Mucosa of rectum (tissue), 2 donors: ENCODE measurements around the gene GNGT1.

Experiments used
- H3K27ac ChIP-seq, 2 donors: one replicate each; pipeline ENCODE4 v1.7.0; 2013; ENCODE audit warnings: inconsistent platforms in 2 of 2, low read depth in 2 of 2, low read length in 2 of 2
- H3K27me3 ChIP-seq, 2 donors: one replicate each; pipeline ENCODE4 v1.7.0; 2013; ENCODE audit warnings: low read length in 2 of 2; ENCODE audit not compliant: control insufficient read depth in 2 of 2, insufficient read depth in 2 of 2
- H3K36me3 ChIP-seq, 2 donors: one replicate each; pipeline ENCODE4 v1.7.0; 2013; ENCODE audit warnings: low read length in 2 of 2; ENCODE audit not compliant: control insufficient read depth in 2 of 2, insufficient read depth in 2 of 2
- H3K4me1 ChIP-seq, 2 donors: one replicate each; pipeline ENCODE4 v1.7.0; 2013; ENCODE audit warnings: low read length in 2 of 2, mild to moderate bottlenecking in 1 of 2; ENCODE audit not compliant: control insufficient read depth in 2 of 2, insufficient read depth in 2 of 2
- H3K4me3 ChIP-seq, 2 donors: one replicate each; pipeline ENCODE4 v1.7.0; 2013; ENCODE audit warnings: low read length in 2 of 2
- H3K9ac ChIP-seq, 2 donors: one replicate each; pipeline ENCODE4 v1.7.0; 2013; ENCODE audit warnings: low read length in 2 of 2, low read depth in 1 of 2, mild to moderate bottlenecking in 1 of 2
- H3K9me3 ChIP-seq, 2 donors: one replicate each; pipeline ENCODE4 v1.7.0; 2013; ENCODE audit warnings: low read length in 2 of 2; ENCODE audit not compliant: control insufficient read depth in 2 of 2
- donor health status: healthy.
- donor health status: Normal muscosa, but diverticular disease.

The GNGT1 gene

DNA sequence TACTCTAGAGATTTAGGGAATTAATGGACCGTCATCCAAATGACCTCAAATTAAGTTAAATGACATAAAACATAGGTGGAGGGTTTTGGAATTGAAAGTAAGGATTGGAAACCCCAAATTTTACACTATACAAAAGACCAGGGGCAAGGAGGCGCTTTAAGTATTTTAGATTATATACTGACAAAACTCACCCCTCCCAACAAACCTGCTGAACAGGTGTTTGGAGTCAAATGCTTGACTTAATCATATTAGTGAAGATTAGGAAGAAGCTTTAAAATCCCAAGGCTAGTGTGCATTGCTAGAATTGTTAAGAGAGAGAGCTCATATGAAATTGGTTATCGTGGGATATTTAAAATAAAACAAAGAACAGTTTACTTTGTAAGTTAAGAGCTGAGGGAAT is at the start of gene GNGT1:
Gene GNGT1 (plus strand): TSS at position 301 of the 400 bp plus-strand sequence. CDS start 180 bp downstream, outside the sequence.
- Histone ChIP-seq H3K36me3 (no peaks in the 10 kb centered on the region), H3K9me3 (no peaks in the 10 kb centered on the region), H3K27me3 (no peaks in the 10 kb centered on the region), H3K27ac (no peak within 1 kb of the TSS), H3K4me1 (no peaks in the 10 kb centered on the region), H3K4me3 (no peak within 1 kb of the TSS), H3K9ac (no peak within 1 kb of the TSS)

DNA sequence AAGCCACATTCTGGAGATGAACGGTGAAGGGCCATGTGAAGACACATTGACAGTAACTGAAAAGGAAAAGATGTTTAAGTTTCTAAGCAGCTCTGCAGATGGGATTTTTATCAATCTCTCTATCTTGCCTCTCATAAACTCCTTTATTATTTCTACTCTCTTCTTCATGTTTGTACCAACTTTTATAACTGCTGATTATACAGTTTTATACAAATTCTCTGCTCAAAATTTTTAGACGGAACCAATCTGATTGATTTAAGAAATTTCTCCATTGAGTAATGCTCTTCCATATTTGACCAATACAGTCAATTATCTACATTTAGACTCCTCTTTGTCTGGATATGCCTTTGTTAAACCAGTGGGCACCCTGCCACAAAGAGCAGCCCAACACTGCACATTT is 47.5 kb upstream of the GNGT1 start:
- H3K4me3 ChIP-seq: no peak overlapping the region
- H3K36me3 ChIP-seq: no peaks in the 10 kb centered on the region
- H3K9ac ChIP-seq: no peak overlapping the region
- no peaks in the 10 kb centered on the region for H3K4me1 ChIP-seq
- H3K27me3 ChIP-seq: no peaks in the 10 kb centered on the region
- H3K9me3 ChIP-seq: no peaks in the 10 kb centered on the region
- H3K27ac ChIP-seq: no peak overlapping the region

DNA sequence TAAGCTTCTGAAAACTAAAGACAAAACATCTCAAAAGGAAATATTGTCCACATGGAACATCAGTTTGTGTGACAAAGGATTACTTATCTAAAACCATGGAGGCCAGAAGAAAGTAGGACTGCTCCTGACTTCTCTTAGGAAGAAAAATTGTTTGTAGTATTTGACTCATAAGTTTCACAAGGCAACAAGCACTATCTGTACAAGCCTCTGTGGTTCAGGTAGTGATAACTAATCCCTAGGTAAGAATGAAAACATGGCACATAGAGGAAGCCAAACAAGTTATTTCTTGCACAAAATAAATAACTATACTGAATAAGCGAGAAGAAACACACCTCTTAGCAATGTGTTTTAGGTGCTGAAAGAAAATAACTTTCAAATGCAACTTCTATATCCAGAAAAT is 46.1 kb upstream of the GNGT1 start:
- Histone ChIP-seq H3K27ac (no peak overlapping the region), H3K9me3 (no peaks in the 10 kb centered on the region), H3K27me3 (no peaks in the 10 kb centered on the region), H3K4me3 (no peak overlapping the region), H3K4me1 (no peaks in the 10 kb centered on the region), H3K36me3 (no peaks in the 10 kb centered on the region), H3K9ac (no peak overlapping the region)

DNA sequence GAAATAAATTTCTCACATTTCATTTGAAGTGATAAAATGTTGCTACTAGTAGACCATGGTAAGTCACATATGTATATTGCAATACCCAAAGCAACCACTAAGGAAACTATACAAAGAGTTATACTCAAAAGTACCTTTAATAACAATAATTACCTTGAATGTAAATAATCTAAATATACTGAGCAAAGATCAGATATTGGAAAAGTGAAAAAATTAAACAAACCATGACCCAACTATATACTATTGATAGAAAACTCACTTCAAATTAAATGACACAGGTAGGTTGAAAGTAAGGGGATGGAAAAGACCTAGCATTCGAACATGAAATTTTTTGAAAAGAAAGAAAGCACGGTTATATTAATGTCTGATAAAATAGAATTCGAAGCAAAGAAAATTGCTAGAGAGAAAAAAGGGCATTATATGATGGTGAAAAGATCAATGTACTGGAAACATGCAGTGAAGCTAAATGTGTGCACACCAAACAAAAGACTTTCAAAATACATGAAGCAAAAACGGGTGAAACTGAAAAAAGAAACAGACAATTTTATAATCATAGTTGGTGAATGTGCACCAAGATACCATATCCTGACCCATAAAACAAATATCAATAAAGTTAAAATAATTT is 44.9 kb upstream of the GNGT1 start:
- H3K4me1 ChIP-seq: no peaks in the 10 kb centered on the region
- no peak overlapping the region for H3K4me3 ChIP-seq
- H3K9ac ChIP-seq: no peak overlapping the region
- H3K9me3 ChIP-seq: no peaks in the 10 kb centered on the region
- H3K27me3 ChIP-seq: no peaks in the 10 kb centered on the region
- no peaks in the 10 kb centered on the region for H3K36me3 ChIP-seq
- no peak overlapping the region for H3K27ac ChIP-seq

DNA sequence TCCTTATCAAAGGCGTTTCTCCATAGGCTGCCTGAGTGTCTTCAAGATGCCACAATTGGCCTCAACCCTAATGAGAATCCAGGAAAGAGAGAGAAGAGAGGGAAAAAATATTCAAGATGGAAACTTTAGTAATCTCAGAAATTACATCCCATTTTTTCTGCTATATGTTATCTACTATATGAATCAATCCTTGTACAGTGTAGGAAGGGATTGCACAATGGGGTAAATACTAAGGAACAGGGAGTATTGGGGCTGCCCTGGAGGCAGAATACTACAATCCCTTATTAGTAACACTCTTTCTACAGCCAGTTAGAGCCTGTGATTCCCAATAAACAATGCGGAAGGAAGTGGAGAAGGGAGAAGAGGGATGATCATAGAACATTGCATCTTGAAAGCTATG is 43.7 kb upstream of the GNGT1 start:
- H3K27ac ChIP-seq: no peak overlapping the region
- H3K4me1 ChIP-seq: no peaks in the 10 kb centered on the region
- no peaks in the 10 kb centered on the region for H3K36me3 ChIP-seq
- no peaks in the 10 kb centered on the region for H3K27me3 ChIP-seq
- no peak overlapping the region for H3K9ac ChIP-seq
- no peak overlapping the region for H3K4me3 ChIP-seq
- no peaks in the 10 kb centered on the region for H3K9me3 ChIP-seq

DNA sequence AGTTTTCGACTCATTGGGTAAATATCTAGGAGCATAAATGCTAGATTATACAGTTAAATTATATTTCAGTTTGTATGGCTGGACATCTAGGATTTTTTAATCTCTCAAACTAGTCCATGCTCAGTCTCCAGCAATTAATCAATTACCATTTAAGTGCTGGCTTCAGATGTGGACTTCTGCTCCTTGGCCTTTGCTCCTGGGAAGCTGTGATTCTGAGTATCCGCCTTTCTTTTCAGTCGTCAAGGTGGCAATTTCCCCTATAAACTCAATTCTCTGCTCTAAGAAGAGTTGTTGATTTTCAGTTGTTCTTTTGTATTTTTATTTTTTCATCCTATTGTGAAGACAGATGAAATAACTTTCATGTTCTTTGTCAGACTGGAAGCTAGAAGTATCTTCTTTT is 39.5 kb upstream of the GNGT1 start:
- Histone ChIP-seq H3K9ac (no peak overlapping the region), H3K4me1 (no peaks in the 10 kb centered on the region), H3K4me3 (no peak overlapping the region), H3K27me3 (no peaks in the 10 kb centered on the region), H3K27ac (no peak overlapping the region), H3K9me3 (no peaks in the 10 kb centered on the region), H3K36me3 (no peaks in the 10 kb centered on the region)

DNA sequence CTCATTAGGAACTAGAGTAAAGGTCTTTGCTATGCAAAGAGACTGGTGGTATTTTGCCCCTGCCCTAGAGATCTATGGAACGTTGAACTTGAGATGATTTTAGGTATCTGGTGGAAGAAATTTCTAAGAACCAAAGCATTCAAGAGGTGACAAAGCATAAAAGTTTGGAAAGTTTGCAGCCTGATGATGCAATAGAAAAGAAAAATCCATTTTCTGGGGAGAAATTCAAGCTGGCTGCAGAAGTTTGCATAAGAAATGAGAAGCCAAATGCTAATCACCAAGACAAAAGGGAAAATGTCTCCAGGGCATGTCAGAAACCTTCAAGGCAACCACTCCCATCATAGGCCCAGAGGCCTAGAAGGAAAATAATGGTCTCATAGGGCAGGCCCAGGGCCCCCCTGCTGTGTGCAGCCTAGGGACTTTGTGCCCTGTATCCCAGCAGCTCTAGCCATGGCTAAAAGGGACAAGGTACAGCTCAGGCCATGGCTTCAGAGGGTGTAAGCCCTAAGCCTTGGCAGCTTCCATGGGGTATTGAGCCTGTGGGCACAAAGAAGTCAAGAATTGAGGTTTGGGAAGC is 32.3 kb upstream of the GNGT1 start:
- H3K27me3 ChIP-seq: no peaks in the 10 kb centered on the region

DNA sequence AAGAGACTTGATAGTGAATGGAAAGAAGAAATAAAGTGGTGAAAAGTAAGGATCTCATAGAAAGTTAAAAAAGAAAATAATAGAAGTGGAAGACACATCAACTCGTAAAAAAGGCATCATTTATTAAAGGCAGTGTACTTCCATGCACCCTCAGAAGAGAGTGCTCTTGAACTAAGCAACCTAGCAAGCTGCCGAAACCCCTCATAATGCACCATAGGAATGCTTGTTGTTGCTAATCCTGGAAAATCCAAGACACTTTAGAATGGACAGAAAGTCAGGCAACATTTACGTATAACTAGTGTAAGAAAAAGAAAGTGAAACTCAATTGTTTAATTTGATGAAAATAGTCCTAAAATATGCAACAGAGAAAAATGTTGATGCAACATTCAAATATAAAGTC is 28.6 kb upstream of the GNGT1 start:
- Histone ChIP-seq H3K27me3 (no peaks in the 10 kb centered on the region), H3K9me3 (no peaks in the 10 kb centered on the region), H3K27ac (no peak overlapping the region), H3K4me3 (no peak overlapping the region), H3K36me3 (no peaks in the 10 kb centered on the region), H3K9ac (no peak overlapping the region), H3K4me1 (no peaks in the 10 kb centered on the region)

More for the DNA sequence above, 32.3 kb upstream of the GNGT1 start:
- no peak overlapping the region for H3K4me3 ChIP-seq
- H3K36me3 ChIP-seq: no peaks in the 10 kb centered on the region
- no peaks in the 10 kb centered on the region for H3K9me3 ChIP-seq
- H3K4me1 ChIP-seq: no peaks in the 10 kb centered on the region
- H3K9ac ChIP-seq: no peak overlapping the region
- no peak overlapping the region for H3K27ac ChIP-seq

DNA sequence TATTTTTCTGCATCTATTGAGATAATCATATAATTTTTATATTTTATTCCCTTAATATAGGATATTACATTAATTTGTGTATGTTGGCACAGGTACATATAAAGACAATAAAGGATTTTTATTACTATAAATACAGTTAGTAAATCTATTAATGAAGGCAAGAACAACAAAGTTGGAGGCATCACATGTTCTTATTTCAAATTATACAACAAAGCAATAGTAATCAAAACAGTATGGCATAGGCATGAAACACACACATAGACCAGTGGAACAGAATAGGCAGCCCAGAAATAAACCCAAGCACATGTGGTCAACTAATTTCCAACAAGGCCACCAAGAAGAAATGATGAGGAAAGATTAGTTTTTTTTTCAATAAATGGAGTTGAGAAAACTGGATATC is 27.0 kb upstream of the GNGT1 start:
- H3K4me1 ChIP-seq: no peaks in the 10 kb centered on the region
- no peaks in the 10 kb centered on the region for H3K9me3 ChIP-seq
- H3K27ac ChIP-seq: no peak overlapping the region
- no peak overlapping the region for H3K9ac ChIP-seq
- no peaks in the 10 kb centered on the region for H3K27me3 ChIP-seq
- H3K36me3 ChIP-seq: no peaks in the 10 kb centered on the region
- H3K4me3 ChIP-seq: no peak overlapping the region

DNA sequence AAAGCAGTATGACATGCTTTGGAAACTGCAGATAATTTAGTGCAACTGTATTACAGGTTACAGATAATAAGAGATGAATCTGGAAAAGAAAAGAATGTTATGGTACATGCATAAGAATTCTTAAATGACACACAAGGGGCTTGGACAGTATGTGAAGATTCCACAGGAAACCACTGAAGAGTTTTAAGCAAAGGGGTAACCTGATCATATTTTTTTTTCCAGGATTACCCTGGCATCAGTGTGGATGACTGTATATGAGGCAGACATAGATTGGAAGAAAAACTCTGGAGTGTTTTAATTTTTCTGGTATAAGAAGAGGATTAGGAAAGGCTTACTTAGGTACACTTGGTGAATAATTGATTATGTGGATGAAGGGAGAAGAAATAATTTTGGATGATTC is 23.9 kb upstream of the GNGT1 start:
- H3K36me3 ChIP-seq: no peaks in the 10 kb centered on the region
- no peaks in the 10 kb centered on the region for H3K9me3 ChIP-seq
- no peak overlapping the region for H3K27ac ChIP-seq
- no peak overlapping the region for H3K4me3 ChIP-seq
- no peak overlapping the region for H3K9ac ChIP-seq
- no peaks in the 10 kb centered on the region for H3K4me1 ChIP-seq
- H3K27me3 ChIP-seq: no peaks in the 10 kb centered on the region
